ENCODE data around the gene KLRD1.
"Not testable (repeated sequence)": the region's sequence is repeated elsewhere in the genome, so short reads cannot be mapped to it uniquely, and the experiment has no call there.

- not testable (repeated sequence) for TF ChIP-seq POLR2AphosphoS5, POLR2A, CTCF, EP300 (IDR thresholded peaks at IDR 0.05)
Measured at GRCh38 chr12:10328691-10329090, 21.0 kb downstream of the KLRD1 start.

All from gastroesophageal sphincter (tissue), 3 donors.